HG03469 (cell line): ENCODE results near the gene EPB41L4A.

ENCODE experiments used
- ATAC-seq: cut with Tn5 transposase; IDR thresholded peaks from one replicate; pipeline ENCODE4 v1.9.1; 2021; ENCODE audit warnings: mild to moderate bottlenecking, moderate library complexity, moderate number of reproducible peaks; ENCODE audit not compliant: unreplicated experiment

The EPB41L4A gene

GRCh38 chr5:112121258-112121657, 297.8 kb downstream of the EPB41L4A start:
- ATAC-seq: no peak

GRCh38 chr5:112119969-112120368, 299.1 kb downstream of the EPB41L4A start:
- no peak for ATAC-seq

- ATAC-seq: no peak
These were observed 299.6 kb downstream of the EPB41L4A start for GRCh38 chr5:112119508-112119907.

GRCh38 chr5:112117551-112117950, 301.5 kb downstream of the EPB41L4A start:
- no peak for ATAC-seq

DNA sequence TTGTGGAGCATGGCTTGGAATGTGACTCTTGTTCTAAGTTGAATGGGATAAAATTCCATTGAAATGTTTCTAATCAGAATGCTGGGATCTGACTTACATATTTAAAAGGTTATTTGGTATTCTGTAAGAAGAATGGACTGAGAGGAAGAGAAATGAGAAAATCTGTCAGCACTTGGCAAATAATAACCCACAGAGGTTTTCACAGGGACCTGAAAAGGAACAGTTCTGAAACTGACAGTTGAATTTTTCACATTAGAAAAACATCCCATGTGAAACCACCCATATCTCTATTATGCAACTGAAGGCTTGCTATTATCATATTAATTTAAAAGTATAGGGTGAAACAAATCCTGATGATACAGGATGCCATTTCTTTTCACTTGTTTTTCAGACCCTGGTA, 302.7 kb downstream of the EPB41L4A start:
- peak; percentile 59 for ATAC-seq

DNA sequence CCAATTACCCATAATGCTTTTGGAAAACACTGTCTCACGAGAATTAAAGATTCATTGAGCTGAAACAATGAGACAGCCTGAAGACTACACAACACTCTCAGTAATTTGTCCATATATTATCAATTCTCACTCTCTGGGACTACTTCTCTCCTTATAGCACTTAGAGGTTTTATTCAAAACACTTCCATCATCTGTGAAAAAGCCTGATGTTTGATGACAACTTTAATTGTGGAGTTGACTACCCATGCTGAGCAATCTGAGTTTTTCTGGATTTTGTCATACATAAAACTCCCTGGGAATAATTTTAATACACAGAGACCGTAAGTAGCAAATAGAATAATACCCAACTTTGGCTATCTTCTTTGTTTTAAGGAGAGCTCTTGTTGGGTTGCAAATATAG, 305.5 kb downstream of the EPB41L4A start:
- ATAC-seq: no peak
